Cardiac fibroblast (primary cell): ENCODE results near the gene PRR27.
"Not testable (repeated sequence)": the region's sequence is repeated elsewhere in the genome, so short reads cannot be mapped to it uniquely, and the experiment has no call there.

Experiments used
- DNase-seq, 2 donors: peaks; one replicate each; pipeline versions ENCODE4 v3.0.0 to v3.0.0-alpha.2; 2010; ENCODE audit warnings: low read depth in 2 of 2
- H3K4me3 ChIP-seq, 2 donors: replicated peaks in 1 of 2; 1 replicate in 1 of 2; 2 replicates in 1 of 2; pipeline ENCODE4 v1.5.1; 2011; ENCODE audit warnings: low read depth in 2 of 2, low read length in 2 of 2, mild to moderate bottlenecking in 2 of 2, moderate library complexity in 1 of 2
- CTCF ChIP-seq: IDR thresholded peaks from one replicate; pipeline ENCODE4 v1.5.1; 2011; ENCODE audit warnings: low read depth, mild to moderate bottlenecking, low read length, inconsistent platforms

Gene PRR27

GRCh38 chr4:70192895-70193294, 38.9 kb downstream of the PRR27 start:
- no peak for TF ChIP-seq CTCF
- no peak for DNase-seq
- H3K4me3 ChIP-seq, result no peak overlapping the region

- DNase-seq, result no peak
- H3K4me3 ChIP-seq, result no peak within 1 kb of the TSS
- TF ChIP-seq CTCF, result no peak
These were observed 41.4 kb downstream of the PRR27 start, which contains the start of gene ODAM for GRCh38 chr4:70195425-70195824. Gene ODAM (plus strand): TSS chr4:70195725. CDS start chr4:70196544, 819 bp downstream.

GRCh38 chr4:70196857-70197256, 42.8 kb downstream of the PRR27 start:
- no peak overlapping the region for H3K4me3 ChIP-seq
- no peak for TF ChIP-seq CTCF

GRCh38 chr4:70197842-70198241, 43.8 kb downstream of the PRR27 start:
- H3K4me3 ChIP-seq, result no peak overlapping the region
- no peak for TF ChIP-seq CTCF
- no peak for DNase-seq

More at GRCh38 chr4:70196857-70197256, 42.8 kb downstream of the PRR27 start:
- DNase-seq, result no peak

- no peak for TF ChIP-seq CTCF
- H3K4me3 ChIP-seq, result no peak overlapping the region
- no peak for DNase-seq
These were observed 49.6 kb downstream of the PRR27 start for GRCh38 chr4:70203601-70204000.

GRCh38 chr4:70212752-70213151, 58.7 kb downstream of the PRR27 start:
- H3K4me3 ChIP-seq, DNase-seq: not testable (repeated sequence)
